ENCODE data around the gene TAF1B.

DNA sequence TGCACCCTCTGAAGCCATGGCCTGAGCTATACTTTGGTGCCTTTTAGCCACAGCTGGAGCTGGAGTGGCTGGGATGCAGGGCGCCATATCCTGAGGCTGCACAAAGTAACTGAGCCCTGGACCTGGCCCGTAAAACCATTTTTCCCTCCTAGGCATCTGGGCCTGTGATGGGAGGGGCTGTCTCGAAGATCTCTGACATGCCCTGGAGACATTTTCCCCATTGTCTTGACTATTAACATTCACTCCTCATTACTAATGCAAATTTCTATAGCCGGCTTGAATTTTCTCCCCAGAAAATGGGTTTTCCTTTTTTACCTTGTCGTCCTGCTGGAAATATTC, 15.4 kb downstream of the TAF1B start:
- TF ChIP-seq, protein P1, sequence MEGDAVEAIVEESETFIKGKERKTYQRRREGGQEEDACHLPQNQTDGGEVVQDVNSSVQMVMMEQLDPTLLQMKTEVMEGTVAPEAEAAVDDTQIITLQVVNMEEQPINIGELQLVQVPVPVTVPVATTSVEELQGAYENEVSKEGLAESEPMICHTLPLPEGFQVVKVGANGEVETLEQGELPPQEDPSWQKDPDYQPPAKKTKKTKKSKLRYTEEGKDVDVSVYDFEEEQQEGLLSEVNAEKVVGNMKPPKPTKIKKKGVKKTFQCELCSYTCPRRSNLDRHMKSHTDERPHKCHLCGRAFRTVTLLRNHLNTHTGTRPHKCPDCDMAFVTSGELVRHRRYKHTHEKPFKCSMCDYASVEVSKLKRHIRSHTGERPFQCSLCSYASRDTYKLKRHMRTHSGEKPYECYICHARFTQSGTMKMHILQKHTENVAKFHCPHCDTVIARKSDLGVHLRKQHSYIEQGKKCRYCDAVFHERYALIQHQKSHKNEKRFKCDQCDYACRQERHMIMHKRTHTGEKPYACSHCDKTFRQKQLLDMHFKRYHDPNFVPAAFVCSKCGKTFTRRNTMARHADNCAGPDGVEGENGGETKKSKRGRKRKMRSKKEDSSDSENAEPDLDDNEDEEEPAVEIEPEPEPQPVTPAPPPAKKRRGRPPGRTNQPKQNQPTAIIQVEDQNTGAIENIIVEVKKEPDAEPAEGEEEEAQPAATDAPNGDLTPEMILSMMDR (IDR thresholded peaks at IDR 0.05) = no peak
- TF ChIP-seq POLR2A (IDR thresholded peaks at IDR 0.05) (no peak), EP300 (IDR thresholded peaks at IDR 0.05) (no peak)
